Medulla oblongata (tissue), 1 donor: ENCODE results near the gene SMIM35.
A peak's percentile ranks its signal among the peaks of the same experiment; 100 is the strongest.
"Not testable (repeated sequence)": the region's sequence is repeated elsewhere in the genome, so short reads cannot be mapped to it uniquely, and the experiment has no call there.

Experiments used
- DNase-seq: peaks from one replicate; pipeline ENCODE4 v3.0.0-alpha.2; 2015; ENCODE audit errors: extremely low spot score

Gene SMIM35

GRCh38 chr11:118081241-118081958, 5.4 kb downstream of the SMIM35 start:
- no peak for DNase-seq

GRCh38 chr11:118080296-118080695, 6.5 kb downstream of the SMIM35 start:
- DNase-seq, result no peak

GRCh38 chr11:118079491-118079890, 7.3 kb downstream of the SMIM35 start:
- no peak for DNase-seq

DNA sequence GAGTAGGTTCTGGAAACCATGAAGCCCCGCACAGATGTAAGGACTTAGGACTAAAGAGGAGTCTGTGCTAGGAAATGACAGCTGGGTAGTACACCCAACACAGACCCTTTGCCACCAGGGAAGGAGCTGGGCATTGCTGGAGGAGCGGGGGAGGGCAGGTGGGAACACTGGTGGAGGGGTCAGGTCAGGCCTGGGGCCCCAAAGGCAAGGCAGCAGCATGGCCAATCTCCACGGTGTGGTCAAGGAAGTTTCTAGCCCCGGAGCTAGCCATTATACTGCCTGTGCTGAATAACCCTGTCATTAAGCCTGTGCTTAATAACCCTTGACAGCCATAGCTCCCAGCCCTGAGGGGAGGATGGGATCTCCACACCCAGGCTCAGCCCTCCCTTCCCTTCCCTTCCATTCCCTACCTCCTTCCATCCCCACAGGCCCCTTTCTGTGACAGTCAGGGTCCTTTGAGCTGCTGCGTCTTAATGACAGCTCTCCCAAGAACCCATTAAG, 7.8 kb downstream of the SMIM35 start:
- DNase-seq, result no peak

DNA sequence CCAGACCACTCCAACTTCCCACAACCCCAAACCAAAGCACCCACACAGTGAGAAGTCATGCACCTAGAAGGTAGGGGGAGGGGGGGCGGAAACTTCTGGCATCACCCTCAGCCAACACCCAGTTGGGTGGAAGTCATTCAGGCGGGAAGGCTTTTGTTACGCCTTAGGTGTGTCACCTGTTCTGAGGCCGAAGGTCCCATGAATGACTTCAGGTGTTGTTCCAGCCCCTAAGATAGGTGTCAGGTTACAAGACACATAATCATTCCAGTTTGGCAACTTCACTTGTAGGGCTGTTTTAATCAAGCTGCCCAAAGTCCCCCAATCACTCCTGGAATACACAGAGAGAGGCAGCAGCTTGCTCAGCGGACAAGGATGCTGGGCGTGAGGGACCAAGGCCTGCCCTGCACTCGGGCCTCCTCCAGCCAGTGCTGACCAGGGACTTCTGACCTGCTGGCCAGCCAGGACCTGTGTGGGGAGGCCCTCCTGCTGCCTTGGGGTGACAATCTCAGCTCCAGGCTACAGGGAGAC, 9.9 kb downstream of the SMIM35 start, which contains the start of gene TMPRSS4:
TMPRSS4 (plus strand) TSS at position 325 of the 528 bp plus-strand sequence. CDS start 225 bp downstream, outside the sequence.
- no peak for DNase-seq

GRCh38 chr11:118074785-118075184, 12.0 kb downstream of the SMIM35 start:
- no peak for DNase-seq

DNA sequence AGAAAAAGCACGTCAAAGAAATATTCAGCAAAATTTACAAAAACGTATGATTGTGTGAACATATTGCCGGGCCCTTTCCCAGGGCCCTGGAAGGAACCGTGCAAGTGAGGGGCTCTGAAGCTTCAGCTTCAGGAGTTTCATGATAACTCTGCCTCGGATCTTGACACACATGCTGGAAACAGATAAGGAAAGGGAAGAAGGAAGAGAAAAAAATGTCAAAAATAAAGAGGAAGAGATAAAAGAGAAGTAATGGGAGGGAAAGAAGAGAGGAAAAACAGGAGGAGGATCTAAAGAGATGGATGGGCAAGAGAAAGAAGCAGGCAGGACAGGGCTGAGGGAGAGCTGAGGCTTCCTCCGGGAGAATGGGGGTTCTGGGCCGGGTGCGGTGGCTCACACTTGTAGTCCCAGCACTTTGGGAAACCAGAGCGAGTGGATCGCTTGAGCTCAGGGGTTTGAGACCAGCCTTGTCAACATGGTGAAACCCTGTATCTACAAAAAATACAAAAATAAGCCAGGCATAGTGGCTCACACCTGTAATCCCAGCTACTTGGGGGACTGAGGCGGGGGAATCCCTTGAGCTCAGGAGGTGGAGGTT, 12.6 kb downstream of the SMIM35 start:
- DNase-seq, result no peak

GRCh38 chr11:118073554-118073953, 13.2 kb downstream of the SMIM35 start:
- no peak for DNase-seq

DNA sequence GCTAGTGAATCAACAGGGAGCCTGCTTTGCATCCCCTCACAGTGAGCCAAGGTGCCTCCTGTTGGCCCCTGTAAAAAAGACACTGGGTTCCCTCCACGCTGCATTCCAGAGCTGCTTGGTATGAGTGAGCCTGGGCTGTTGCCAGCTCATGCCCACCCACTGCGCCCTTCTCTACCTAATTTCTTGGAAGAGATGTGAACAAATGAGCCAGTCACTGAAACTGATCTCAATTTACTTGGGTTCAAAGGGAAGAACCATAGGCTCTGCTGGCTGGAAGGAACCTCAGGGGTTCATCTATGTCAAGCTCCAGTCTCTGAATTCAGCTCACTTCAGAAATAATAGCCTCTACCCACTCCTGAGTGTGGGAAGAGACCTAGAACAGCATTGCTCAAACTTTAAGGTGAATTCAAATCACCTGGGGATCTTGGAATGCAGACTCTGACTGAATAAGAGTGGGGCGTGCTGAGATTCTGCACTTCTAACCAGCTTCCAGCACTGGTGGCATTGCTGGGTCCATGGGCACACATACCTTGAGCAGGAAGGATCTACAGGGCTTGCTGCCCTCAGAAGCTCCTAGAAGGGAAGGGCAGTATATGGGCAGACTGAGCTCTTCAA, 15.2 kb downstream of the SMIM35 start:
- no peak for DNase-seq

DNA sequence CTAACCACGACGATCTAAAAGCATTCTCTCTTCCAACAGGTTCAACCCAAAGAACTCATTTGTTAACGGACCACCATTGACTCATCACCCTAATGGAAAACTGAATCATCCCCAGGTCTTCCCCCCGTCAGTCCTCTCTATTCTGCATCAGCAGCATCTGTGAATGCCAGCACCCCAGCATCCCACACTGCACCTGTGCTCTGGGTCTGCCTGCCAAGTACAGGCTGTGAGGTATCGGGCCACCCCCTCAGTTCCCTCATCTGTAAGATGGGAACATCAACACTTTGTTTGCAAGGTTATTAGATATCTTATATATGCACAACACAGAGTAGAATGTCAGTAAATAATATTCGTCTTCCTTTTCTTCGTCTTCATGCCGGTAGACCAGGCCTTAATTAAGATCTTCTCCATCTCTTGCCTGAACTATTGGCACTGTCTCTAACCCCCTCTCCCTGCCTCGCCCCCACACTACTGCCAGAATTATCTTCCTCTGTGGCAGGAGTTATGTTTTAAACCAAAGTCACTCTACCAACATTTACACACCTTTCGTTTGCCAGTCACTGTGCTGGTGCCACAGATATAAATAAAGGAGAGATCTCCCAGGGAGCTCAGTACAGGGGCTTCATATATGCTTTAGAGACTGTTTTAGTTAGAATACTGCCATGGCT, 17.7 kb downstream of the SMIM35 start:
- DNase-seq, result no peak

DNA sequence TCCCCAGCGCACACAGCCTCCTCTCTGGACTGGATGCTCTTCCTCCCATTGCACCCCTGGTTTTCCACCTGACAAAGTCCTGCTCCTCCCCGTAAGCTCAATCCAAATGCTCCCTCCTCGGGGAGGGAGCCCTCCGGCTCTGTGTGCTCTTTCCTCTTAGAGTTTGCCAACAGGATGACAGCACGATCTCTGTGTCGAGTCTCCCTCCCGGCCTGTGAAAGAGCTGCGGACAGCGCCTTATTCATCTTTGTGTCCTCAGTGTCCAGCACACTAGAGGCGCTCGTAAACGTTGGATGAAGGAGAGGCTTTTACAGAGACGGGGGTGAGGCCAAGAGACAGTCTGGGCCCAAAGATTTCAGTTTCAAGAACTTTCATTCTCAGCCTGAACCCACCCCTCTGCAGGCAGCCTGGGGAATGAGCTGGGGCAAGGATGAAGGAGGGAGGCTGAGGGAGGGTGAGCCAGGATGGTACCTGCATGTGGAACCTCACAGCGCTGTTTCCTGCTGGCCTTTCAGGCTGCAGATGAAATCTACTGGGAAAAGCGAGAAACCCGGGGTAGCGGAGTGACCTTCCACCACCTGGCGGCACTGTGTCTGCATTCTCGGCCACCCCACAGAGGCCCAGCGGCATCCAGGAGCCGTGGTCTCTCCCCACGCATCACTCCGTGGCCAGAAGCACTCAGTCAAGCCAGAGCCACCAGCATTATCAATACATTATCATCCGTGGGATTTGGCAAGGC, 18.4 kb downstream of the SMIM35 start:
- DNase-seq, result peak; percentile 76

DNA sequence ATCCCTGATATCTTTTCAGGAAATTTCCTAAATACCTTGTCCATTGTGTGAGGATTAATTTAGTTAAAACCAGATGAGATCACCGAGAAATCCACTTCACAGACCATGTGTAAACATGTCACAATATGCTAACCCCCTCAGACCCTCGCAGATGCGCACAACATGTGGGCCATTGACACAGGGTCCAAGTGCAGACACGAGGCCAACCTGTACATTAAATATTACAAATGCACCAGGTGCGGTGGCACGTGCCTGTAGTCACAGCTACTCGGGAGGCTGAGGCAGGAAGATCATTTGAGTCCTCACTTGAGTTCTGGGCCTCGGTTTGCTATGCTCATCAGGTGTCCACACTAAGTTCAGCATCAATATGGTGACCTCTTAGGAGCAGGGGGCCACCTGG, 19.8 kb downstream of the SMIM35 start:
- DNase-seq, result no peak

DNA sequence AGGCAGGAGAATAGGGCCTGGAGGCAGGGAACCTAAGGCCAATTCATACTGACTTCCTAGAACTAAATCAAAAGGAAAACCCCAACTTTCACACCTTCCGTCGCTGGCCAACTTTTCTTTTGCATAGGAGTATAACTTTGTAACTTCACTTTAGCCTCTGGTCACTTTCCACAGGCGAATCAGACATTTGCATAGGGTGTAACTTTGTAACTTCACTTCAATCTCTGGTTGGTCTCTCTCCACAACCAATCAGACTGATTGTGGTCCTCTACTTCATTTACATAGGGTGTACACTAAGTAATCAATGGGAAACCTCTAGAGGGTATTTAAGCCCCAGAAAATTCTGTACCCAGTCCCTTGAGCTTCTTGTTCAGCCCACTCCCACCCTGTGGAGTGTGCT, 21.4 kb downstream of the SMIM35 start:
- no peak for DNase-seq

GRCh38 chr11:118064956-118065355, 21.8 kb downstream of the SMIM35 start:
- no peak for DNase-seq

- DNase-seq, result not testable (repeated sequence)
Measured at GRCh38 chr11:118062631-118063030, 24.1 kb downstream of the SMIM35 start.

GRCh38 chr11:118062181-118062580, 24.6 kb downstream of the SMIM35 start:
- not testable (repeated sequence) for DNase-seq

GRCh38 chr11:118061586-118062125, 25.1 kb downstream of the SMIM35 start:
- DNase-seq, result no peak

- DNase-seq, result peak; percentile 9
Measured at GRCh38 chr11:118060869-118061268, 25.9 kb downstream of the SMIM35 start.

- no peak for DNase-seq
Measured at GRCh38 chr11:118060081-118060661, 26.6 kb downstream of the SMIM35 start.

DNA sequence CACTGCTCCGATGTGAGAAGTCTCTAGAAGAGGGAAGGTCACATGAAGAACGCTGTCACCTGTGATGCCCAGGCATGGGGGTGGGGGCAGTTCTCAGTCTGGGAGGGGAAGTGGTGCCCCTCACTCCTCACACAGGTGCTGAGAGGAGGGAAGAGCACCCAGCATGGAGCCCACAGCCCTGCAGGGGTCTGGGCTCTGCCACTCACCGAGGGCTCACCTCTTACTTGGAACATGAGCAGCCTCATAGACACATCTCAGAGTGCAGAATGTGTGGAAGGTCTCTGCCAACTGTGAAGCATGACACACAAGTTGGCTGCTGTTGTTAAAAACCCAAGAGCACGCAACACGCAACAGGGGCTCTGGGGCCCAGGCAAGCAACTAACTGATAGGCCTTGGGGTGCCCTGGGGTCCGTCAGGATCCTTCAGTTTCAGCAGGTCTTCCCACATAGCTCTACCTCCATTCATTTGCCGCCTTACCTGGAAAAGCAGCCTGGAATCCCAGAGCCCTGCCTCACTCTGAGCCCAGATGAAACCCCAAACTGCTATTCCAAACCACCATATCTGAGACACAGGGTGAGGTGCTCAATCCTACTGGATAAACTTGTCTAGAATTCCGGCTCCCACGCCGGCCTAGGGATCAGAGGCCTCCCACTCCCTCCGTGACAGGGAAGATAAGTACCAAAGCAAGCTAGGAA, 27.4 kb downstream of the SMIM35 start:
- DNase-seq, result no peak
